Measurements from ENCODE around the gene USP5.
"Not testable (repeated sequence)": the region's sequence is repeated elsewhere in the genome, so short reads cannot be mapped to it uniquely, and the experiment has no call there.

USP5 gene

DNA sequence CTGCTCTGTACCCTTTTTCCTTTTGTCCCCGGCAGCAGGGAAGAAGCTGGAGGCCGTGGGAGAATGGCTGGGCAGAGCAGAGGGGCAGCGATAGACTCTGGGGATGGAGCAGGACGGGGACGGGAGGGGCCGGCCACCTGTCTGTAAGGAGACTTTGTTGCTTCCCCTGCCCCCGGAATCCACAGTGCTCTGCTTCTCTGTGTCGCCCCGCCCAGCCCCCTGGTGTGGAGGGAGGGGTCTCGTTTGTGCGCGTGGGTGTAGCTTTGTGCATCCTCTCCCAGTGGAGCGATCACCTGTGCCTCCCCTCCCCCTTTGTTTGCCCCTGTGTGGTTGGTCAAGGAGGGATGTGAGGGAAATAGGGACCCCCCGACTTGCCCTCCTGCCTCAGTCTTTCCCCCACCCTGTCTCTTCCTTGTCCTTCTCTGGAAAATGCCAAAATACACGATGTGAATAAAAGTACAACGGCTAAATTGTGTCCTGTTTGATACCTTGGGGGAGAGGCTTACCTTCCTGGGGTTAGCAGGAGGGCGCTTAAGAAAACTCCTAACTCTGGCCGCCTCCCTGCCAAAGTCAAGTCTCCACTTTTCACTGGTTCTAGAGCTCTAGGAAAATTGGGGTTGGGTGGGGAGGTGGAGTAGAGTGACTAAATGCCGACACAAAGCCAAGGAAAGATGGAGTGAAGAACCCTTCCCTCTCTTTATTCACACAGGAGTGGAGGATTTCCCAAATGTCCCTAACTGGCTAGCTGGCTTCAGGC is 14.4 kb downstream of the USP5 start:
- DNase-seq (ENCODE audit: low read depth), result no peak

DNA sequence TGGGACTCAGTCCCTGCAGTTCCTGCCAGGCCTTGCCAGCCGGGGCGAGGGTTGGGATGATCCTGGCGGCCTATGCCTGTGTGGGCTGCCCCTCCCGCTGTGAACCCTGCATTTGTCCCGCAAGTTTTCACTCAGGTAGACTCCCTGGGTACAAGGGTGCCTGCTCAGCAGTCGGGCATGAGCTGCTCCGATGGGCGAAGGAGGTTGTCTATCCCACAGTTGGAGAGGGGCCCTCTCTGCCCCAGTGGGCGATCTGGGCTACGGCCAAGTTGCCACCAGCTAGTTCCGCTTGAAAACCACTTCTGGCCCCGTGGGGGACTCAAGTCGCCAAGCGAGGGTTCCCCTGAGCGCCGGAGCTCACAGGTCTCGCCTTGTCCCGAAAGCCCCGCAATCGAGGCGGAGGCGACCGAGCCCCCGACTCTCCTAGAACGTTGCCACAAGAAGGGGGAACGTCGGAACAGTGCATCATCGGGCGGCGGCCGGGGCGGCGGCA is 15.0 kb downstream of the USP5 start:
- no peak for DNase-seq (ENCODE audit: low read depth)

DNA sequence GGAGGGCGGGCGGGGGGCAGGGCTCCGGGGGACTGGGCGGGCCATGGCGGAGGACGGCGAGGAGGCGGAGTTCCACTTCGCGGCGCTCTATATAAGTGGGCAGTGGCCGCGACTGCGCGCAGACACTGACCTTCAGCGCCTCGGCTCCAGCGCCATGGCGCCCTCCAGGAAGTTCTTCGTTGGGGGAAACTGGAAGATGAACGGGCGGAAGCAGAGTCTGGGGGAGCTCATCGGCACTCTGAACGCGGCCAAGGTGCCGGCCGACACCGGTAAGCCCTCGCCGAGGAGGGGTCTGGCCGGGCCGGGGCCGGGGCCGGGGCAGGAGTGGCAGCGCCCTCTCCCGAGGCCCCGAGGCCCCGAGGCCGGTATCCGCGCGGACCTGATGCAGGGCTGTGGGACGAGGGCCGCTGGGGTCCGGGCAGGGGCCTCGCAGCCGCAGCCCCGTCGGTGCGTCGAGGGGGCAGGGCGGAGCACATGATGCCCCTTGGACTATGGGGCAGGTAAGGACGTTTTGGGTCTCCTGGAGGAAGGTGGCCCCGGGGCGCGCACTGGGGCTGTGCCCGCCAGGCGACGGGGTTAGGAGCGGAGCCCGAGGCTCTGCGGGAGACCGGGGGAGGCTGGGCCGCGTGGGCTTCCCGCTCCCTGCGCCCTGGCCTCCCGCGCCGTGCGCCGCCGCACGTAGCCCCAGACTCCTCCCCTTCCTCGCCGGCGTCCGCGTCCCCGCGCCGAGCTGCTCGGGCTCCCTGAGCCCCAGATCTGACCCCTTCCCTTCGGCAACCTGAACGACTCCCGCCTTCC is 15.7 kb downstream of the USP5 start, which contains the start of gene TPI1:
Gene TPI1 (plus strand): TSS at position 119 of the 798 bp plus-strand sequence. CDS start 36 bp downstream, at position 155.
- DNase-seq (ENCODE audit: low read depth), result peak; percentile 68

DNA sequence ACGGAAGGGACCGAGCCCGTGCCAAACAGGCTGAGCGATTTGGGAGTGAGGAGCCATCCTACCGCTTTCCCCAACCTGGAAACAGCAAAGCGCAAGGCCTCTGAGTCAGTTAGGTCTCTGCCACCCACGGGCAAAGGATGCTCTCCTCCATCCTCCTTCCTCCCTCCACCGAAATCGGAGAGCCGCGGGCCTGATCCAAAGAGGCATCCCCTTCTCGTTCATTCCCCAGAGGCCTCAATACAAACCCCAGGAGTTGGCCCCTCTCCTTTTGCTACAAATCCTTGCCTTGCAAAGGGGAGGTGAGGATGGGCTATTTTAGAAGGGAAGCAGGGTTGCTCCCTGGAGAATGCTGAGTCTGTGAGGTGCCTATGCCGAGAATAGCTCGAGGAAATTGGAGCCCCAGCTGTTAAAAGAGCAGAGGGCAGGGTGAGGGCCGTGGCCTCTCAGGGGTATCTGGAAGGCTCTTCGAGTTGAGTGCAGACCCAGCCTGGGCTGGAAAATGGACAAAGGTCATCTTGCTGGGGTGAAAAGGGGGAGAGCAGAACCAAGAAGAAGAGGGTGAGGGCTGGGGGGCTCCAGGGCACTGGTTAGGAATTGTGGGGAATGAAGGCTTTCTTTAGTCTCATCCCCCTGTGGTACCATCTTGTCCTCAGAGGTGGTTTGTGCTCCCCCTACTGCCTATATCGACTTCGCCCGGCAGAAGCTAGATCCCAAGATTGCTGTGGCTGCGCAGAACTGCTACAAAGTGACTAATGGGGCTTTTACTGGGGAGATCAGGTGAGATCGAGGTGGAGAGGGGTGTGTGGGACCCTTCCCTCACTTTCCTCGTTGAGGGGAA is 16.5 kb downstream of the USP5 start:
- no peak for DNase-seq (ENCODE audit: low read depth)

DNA sequence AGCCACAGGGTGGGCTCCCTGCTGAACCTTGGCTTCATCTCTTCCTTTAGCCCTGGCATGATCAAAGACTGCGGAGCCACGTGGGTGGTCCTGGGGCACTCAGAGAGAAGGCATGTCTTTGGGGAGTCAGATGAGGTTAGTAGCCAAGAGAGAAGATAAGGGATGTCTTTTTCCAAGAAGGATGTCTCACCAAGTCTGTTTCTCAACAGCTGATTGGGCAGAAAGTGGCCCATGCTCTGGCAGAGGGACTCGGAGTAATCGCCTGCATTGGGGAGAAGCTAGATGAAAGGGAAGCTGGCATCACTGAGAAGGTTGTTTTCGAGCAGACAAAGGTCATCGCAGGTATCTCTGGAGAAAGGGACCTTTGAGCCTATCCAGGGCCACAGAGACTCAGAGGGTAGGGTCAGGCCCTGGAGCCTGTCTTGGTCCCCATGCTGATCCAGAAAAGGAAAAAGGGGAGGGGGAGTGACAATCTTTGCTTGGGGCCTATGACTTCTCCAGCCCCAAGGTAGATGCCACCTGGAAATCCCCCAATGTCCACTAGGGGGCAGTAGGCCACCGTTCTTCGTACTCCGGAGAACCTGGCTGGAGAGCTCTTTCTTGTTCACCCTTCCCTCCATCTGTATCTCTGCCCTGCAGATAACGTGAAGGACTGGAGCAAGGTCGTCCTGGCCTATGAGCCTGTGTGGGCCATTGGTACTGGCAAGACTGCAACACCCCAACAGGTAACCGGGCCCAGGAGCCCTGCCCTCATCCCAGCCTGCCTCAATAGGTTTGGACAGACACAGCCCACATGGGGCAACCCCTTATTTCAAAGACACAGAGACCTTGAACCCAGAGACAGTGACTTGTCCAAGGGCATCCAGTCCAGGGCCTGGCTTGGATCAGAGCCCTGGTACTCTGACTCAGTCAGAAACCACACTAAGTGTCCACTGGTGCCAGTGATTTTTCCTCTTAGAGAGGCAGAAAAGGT is 17.4 kb downstream of the USP5 start:
- peak; percentile 82 for DNase-seq (ENCODE audit: low read depth)

DNA sequence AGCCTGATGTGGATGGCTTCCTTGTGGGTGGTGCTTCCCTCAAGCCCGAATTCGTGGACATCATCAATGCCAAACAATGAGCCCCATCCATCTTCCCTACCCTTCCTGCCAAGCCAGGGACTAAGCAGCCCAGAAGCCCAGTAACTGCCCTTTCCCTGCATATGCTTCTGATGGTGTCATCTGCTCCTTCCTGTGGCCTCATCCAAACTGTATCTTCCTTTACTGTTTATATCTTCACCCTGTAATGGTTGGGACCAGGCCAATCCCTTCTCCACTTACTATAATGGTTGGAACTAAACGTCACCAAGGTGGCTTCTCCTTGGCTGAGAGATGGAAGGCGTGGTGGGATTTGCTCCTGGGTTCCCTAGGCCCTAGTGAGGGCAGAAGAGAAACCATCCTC is 18.4 kb downstream of the USP5 start:
- not testable (repeated sequence) for DNase-seq (ENCODE audit: low read depth)

DNA sequence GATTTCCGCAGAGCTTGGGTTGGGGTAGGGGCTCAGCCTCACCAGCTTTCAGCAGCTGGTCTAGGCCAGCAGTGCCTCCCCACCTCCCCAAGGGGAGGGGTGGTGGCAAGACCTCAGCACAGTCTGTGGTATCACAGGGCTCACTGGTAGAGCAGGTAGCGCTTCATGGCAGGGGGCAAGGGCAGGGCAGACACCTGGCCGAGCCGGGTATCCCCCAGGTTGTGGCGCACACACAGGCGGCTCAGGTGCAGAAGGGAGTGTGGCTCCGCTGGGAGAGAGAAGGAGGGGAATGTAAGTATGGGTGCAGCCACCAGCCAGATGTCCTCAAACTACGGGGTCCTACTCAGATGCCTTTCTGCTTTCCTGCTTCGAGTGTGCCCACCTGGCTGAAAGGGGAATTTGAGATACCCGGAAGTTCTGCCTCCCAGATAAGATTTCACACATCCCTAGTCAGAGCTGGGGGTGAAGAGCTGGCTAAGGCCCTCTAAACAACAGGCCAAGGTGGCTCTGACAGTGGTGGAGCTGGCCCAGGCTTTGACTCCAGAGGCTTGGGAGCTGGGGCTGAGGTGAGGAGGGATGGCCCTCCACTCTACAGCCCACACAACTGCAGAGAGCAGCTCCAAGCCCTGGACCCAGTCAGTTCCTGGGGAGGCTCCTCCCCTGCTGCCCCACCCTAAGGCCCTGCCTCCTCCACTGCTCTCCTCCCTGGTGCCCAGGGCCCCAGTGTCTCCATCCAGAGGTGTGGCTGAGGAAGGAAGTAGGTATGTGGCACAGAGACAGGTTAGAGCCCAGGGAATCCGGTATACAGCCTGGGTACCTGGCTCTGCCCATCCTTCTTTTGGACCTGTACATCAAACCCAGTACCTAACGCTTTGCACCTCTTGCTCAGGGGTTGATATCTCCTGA is 19.4 kb downstream of the USP5 start:
- no peak for DNase-seq (ENCODE audit: low read depth)

DNA sequence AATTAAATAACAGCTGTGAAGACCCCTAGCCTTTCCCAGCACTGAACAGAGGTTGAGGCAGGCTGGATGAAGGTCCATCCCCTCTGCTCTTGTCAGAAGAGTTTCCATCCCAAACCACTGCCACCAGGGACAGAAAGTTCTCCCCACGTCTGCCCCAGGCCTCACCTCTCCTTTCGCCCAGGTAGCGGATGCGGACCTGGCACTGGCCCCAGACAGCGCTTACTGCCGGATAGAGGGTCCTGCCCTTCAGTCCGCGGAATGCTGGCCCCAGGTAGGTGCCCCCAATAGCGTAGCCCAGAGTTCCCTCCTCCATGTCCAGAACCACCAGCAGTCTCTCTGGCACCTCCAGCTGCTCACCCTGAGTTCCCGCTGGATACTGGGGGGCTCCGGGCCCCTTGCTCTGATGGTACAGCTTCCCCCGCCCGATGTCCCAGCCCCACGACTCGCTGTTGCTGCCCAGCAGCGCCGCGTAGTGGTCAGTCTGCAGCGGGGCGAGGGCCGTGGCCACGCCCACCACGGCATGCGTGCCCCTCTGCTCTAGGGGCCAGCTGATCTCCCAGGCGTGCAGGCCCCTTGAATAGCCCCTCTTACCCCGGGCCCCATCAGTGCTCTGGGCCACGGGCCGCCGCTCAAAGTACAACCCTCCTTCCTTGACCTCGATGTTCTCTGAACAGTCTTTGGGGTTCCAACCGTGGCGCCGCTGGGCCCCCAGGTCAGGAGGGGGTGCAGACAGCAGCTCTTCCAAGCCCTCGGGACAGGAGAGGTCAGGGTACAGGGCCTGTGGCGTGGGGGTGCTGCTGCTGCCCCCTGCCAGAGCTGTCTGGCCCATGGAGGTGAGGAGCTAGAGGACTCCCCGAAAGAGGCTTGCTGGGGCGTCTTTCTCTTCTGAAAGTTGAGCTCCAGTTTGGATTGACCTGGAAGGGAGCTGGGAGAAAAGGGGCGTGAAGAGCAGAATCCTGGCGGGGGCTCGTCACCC is 20.4 kb downstream of the USP5 start:
- DNase-seq (ENCODE audit: low read depth), result peak; percentile 84

DNA sequence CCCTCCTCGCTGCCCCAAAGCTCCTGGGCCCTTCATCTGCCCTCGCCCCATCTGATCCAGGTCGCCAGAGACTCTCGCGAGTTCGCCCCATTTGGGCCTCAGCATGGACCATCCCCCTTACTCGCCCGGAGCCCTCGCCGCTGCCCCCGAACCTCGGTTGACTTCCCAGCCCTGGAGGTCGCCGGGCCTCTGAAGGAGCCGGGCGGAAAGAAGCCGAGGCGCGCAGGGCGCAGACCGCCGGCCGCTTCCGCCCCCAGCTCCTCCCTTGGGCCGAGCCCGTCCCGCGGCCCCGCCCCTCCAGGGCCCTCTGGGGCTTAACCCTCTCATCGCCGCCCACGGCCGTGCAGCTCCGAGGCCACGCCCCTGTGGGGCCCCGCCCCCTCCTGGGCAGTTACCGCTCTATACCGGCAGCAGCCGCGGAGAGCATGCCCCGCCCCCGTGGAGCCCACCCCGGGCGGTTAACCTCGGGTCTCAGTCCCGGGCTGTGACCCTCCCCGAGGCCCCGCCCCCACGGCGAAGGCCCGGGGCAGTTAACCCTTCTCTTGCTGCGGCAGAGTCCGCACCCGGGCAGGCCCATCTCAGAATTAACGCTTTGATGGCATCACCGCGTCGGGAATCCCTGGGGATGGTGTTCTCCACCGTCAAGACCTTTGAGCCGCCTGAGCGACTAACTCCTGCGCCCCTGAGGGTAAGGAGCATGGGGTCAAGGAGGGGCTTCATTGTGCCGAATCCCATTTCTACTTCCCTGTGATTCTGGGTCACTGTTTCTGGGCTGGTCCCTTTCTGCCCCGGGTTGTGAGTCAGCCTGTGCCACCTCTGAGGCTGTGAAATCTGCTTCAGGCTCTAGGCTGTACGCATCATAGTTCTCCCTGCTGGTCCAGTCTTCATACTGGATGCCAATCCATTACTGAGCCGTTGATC is 21.4 kb downstream of the USP5 start, which contains the start of gene SPSB2:
Gene SPSB2 (minus strand): TSS at position 210 of the 921 bp plus-strand sequence. CDS start 402 bp downstream, outside the sequence.
- DNase-seq (ENCODE audit: low read depth), result peak; percentile 99

DNA sequence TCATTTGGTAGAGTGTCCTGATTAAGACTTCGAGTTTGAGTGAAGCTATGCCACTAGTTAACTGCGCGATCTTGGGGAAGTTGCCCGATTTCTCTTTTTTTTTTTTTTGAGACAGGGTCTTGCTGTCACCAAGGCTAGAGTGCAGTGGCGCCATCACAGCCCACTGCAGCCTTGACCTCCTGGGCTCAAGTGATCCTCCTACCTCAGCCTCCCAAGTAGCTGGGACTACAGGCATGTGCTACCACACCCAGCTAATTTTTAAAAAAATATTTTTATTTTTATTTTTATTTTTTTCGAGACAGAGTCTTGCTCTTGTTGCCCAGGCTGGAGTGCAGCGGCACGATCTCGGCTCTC is 22.0 kb downstream of the USP5 start:
- DNase-seq (ENCODE audit: low read depth), result not testable (repeated sequence)

DNA sequence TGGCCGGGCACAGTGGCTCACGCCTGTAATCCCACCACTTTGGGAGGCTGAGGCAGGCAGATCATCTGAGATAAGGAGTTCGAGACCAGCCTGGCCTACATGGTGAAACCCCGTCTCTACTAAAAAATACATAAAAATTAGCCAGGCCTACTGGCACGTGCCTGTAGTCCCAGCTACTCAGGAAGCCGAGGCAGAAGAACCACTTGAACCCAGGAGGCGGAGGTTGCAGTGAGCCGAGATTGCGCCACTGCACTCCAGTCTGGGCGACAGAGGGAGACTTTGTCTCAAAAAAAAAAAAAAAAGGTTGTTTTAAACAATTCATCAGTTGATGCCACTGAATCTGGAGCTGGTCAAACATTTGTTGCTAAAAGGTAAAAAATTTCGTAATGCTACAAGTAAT is 27.9 kb downstream of the USP5 start:
- not testable (repeated sequence) for DNase-seq (ENCODE audit: low read depth)

DNA sequence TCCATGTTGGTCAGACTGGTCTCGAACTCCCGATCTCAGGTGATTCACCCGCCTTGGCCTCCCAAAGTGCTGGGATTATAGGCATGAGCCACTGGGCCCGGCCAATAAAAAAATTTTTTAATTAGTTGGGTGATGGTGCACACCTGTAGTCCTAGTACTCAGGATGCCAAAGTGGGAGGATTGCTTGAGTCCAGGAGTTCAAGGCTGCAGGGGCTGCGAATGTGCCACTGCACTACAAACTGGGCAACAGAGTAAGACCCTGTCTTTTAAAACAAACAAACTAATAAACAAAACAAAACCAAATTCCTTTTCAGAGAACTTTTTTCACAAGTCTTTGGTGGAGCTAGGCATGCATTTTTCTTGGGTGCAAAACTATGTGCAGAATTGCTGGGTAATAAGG is 31.3 kb downstream of the USP5 start:
- no peak for DNase-seq (ENCODE audit: low read depth)

DNA sequence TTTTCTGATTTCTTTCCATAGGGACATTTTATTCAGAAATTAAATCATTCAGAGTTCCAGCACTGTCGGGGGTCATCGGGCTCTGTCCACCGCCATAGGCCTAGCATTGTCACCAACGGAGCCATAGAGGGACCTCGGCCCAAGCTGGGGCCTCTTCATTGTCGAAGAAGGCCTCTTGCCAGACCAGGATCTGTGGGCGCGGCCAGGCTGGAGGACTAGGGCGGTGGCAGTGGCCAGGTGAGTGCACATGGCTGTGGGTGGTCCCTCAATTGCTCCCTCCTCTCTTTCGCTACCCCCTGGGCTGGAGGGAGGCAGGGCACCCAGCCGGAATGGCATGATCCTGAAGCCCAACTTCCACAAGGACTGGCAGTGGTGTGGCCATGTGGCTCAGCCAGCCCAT is 31.7 kb downstream of the USP5 start:
- no peak for DNase-seq (ENCODE audit: low read depth)

DNA sequence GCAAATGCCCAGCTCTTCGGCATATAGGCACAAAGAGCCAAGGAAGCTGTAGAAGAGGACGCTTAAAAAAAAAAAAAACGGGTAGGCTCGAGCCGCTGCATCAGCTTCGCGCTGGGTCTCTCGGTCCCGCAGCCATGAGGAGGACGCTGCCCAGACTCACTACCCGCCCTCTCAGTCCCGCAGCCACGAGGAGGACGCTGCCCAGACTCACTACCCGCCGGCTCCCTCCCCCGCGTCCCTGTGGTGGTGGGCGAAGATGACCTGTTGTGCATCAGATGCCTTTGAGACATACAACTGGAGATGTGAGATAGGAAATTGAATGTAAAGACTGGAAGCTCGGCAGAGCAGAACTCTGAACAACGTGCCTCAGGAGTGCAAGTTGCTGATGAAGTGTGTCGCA is 32.6 kb downstream of the USP5 start:
- DNase-seq (ENCODE audit: low read depth), result no peak

DNA sequence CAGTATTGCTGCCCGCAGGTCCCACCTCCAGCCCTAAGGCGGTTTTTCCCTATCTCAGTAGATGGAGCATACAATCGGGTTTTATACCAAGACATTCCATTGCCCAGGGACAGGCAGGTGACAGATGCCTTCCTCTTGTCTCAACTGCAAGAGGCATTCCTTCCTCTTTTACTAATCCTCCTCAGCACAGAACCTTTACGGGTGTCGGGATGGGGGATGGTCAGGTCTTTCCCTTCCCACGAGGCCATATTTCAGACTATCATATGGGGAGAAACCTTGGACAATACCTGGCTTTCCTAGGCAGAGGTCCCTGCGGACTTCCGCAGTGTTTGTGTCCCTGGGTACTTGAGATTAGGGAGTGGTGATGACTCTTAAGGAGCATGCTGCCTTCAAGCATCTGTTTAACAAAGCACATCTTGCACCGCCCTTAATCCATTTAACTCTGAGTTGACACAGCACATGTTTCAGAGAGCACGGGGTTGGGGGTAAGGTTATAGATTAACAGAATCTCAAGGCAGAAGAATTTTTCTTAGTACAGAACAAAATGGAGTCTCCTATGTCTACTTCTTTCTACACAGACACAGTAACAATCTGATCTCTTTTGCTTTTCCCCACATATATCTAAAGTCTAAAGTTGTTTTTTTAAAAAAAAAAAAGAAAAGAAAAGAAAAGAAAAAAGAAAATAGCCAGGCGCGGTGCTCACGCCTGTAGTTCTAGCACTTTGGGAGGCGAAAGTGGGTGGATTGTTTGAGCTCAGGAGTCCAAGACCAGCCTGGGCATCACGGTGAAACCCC is 34.5 kb downstream of the USP5 start:
- not testable (repeated sequence) for DNase-seq (ENCODE audit: low read depth)

DNA sequence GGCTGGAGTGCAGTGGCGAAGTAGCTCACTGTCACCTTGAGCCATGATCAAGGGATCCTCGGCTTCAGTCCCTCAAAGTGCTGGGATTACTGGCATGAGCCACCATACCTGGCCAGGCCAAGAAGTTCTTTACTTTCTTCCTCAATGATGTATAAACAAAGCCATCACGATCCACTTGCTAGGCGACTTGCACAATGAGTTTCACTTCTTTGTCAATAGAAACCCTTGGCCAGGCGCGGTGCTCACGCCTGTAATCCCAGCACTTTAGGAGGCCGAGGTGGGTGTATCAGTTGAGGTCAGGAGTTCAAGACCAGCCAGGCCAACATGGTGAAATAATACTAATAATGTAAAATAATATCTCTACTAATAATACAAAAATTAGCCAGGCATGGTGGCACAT is 35.5 kb downstream of the USP5 start:
- no peak for DNase-seq (ENCODE audit: low read depth)

DNA sequence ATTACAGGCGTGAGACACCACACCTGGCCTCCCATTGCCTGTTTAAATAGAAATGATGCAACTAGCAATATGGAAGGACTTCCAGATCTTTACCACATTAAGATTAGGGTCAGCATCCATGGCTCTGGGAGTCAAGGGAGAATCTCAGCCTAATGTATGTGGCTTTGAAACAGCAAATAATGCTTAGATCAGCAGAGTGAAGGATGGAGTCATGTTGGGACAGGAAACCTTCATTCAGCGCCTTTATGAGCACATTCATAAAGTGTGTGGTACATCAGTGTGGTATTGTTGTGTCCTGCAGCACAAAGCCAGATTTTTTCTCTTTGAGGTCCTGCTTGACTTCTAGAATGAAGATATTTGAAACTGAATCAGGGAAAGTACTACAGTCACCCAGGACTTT is 36.4 kb downstream of the USP5 start:
- no peak for DNase-seq (ENCODE audit: low read depth)
